GM19035 (cell line): ENCODE results near the gene CDH23.

Experiments
- ATAC-seq: cut with Tn5 transposase; IDR thresholded peaks from one replicate; pipeline ENCODE4 v1.9.1; 2021; ENCODE audit not compliant: unreplicated experiment

Gene CDH23

DNA sequence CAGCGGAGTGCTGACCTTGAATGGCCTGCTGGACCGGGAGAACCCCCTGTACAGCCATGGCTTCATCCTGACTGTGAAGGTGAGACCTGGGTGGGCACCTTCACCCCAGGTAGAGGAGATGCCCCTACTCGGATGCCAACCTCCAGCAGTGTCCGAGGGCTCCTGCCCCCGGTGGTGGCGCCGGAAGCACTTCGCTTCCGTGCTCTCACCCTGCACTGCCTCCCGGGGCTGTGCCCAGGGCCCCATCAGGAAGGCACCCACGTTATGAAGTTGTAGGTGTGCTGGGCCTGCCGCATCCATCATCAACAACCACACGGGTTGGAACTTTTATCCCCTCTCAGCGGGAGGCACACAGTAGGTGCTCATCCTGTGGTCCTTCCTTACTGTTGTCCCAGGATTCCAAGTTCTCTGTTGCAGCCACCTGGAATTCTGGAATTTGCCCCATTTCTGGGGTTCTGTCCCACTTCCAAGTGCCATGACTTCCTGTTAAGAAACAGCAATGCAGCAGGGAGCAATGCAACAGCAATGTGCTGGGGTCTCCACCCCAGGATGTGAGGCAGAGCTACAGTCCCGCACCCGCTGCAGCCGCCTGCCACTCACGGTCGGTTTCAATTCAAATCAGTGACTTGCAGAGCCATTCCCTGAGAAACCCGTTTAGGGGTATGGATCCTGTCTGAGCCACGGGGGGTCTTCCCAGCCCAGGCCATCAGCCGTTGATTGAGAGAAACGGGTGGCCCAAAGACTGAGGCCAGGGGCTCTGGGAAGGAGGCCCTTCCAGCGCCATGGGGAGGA lies 219.0 kb downstream of the CDH23 start:
- no peak for ATAC-seq

DNA sequence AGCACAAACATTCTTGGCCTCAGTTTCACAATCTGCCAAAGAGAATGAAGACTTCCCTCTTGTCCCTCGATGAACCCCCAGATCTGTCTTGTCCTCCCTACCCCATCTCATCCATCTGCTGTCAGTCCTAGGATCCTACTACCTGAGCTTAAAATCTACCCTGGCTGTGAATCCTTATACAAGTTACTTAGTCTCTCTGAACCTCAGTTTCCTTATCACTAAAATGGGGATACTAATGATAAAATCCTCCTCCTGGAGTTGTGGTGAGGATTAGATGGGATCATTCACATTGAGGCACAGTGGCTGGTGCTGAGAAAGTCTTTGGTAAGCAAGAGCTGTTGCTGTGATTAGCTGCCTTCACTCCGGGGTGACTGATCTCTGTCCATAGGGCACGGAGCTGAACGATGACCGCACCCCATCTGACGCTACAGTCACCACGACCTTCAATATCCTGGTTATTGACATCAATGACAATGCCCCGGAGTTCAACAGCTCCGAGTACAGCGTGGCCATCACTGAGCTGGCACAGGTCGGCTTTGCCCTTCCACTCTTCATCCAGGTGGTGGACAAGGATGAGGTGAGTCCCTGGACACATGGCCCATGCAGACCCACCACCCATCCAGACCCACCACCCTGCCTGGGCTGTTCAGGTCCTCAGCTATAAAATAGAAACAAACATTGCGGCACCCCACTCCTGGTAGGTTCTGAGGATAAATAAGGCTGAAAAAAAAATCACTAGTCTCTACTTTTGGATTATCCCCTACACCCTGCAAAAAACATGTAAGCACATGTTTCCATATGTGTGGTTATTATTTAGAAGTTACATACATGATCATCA lies 220.3 kb downstream of the CDH23 start:
- no peak for ATAC-seq

DNA sequence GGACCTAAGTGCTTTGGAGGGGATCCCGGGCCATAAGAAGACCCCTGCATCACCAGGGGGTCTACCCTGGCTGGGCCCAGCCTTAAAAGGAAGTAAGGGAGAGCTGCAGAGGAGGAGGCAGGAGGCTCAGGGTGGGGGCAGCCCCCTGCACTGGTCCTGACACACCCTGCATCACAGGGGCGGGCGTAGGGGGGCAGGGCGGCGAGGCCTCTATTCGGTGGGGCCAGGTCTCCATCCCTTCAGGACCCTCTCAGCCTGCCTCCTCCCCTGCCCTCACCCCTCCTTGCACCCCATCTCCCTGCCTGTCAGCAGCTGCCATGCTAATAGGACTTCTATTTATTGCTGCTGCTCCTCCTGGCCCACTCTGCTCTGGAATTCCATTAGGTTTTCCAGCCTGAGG lies 221.5 kb downstream of the CDH23 start:
- no peak for ATAC-seq

DNA sequence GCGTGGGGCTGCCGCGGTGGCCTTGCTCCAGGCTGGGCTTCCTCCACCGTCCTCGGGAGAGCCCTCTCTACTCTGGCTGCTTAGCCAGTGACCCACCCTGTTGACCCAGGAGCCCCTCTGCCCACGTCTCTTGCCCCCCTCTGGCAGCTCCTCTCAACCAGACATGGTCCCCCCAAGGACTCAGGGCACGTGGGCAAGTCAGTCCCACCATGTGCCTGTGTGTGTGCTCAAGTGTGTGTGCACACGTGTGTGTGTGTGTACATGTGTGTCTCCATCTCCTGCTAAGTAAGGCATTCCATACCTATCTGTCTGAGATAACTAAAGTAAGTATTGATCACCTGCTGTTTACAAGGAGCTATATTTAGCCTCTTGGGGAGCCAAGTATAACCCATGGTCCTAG lies 221.9 kb downstream of the CDH23 start:
- ATAC-seq = no peak

DNA sequence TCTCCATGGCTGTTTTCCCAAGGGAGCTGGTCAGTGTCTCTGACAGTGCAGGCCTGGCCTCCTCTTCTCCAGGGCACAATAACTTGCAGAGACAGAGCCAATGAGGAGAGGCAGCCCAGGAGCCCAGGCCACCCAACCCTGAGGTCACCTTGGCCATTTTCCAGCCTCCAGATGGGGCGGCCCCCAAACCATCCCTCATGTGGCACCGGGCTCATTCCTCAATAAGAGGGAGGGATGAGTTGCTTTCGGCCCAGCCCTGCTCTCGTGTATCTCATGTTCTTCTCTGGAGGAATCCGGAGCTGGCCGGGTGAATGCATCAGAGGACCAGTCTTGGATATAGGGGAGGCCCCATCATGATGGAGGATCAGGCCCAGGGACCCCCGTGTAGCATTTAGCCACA lies 223.9 kb downstream of the CDH23 start:
- no peak for ATAC-seq

DNA sequence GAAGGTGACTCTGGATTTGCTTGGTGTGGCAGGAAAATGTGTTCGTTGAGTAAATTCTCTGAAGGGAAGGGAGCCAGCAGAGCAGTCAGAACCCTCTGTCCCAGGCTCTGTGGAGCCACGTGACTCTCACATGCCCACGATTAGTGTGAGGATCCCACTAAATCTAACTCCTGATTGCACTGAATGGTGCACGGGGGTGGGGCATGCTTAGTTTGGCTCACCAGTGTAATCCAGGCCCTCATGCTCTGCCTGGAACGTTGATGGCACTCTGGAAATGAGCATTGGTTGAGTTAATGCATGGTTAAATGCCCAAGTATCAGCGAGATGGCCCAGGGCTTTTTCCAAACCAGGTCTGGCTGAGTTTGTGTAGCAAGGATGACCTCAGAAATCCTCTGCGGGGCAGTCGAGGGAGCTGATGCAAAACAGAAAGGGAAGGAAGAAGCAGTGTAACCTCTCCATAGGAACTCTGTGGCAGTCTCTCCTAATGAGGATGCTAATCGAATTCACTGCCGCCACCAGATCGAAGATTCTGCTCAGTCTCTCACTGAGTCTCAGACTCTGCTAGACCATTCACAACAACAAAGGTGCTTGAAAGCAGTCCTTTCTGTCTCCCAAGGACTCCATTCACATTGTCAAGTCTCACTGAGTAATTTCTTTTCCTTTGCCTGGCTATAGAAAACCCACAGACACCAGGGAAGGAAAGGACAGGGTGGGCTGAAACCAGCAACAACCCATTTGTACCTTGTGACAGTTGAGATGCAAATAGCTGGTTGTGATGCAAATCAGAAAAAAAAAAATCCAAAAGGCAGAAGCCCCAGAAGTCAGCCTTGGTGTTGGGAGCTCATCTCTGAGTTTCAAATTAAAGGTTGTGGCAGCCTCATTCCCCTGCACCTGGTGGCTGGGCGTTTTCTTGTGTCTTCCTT lies 224.8 kb downstream of the CDH23 start:
- ATAC-seq = no peak

DNA sequence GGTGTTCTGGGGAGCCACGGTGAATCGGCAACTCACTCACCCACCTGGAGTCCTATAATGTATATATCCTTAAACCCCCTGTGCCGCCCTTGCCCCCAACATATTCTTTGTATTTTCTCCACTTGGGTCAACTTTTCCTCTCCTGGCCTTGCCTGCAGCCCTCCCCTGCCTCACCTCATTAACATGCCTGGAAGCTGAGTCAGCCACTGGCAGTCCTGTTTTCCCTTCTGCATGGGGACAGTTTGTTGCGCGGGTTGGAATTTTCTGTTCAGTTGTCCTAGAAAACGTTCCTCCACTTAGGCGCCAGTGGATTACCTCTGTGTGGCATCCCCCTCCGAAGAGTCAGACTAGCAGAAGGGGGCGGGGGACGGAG lies 225.4 kb downstream of the CDH23 start:
- ATAC-seq = no peak

DNA sequence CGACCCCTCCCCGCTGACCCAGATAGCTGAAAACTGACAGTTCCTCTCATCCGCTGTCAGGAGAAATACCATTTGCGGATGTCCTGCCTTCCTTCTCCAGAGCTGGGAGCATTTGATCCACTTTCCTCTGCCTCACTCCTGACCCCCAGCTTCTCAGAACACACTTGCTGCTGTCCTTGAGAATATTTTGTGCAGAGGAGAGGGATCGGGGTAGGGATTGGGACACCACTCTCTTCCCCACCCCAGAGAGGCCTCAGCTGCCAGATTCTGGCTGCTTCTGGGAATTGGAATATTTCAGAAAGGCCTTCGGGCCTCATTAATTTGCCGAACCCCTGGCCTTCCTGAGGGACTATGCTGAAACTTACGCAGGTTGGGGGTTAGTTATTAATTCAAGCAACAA lies 225.9 kb downstream of the CDH23 start:
- no peak for ATAC-seq

DNA sequence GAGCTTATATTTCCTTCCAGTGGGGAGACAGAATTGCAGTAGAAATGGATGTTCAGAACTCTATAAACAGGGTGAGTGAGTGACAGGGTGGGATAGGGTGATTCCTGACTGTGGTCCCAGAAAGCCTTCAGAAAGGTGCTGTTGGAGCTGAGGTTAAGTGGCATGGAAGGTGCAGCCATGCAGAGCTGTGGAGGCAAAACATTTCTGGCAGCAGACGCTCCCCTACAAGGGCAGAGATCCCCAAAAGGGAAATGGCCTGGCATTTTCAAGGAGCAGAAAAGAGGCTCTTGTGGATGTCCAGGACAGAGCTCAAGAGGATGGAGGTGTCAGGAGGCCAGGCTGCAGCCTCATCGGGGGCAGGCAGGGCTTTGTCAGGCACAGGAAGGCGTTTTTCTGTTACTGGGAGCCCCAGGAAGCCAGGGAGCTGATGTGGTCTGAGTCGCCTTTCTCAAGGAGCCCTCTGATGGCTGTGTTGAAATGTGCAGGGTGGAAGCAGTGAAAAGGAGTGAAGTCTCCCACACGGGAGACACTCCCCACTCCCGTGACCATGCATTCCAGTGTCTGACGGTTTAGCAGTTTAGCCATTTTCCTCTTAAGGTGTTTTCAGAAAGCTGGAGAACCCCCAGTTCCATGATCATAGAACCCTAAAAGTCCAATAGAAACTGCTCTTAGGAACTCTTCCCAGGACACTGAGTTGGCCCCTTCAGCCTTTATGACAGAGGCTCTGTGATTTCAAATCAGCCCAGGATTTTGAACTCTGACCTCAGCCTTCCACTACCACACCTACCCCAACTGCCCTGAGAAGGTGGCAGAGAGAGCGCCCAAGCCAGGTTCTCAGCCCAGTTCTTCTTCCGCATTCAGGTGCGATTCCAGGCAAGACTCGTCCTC lies 226.6 kb downstream of the CDH23 start:
- no peak for ATAC-seq

DNA sequence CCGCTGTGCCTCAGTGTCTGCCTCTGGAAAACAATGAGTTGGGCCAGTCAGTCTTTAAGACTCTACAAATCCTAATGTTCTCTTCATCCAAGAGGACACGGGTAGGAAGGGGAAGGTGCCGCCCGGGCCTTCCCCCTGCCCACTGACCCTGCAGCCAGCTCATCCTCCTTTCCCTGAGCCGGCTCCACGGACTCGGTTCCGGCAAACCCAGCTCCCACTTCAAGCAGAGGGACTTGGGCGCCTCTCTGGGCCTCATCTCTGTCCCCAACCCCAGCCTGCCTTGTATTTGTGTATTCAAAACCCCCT lies 227.2 kb downstream of the CDH23 start:
- ATAC-seq = no peak

DNA sequence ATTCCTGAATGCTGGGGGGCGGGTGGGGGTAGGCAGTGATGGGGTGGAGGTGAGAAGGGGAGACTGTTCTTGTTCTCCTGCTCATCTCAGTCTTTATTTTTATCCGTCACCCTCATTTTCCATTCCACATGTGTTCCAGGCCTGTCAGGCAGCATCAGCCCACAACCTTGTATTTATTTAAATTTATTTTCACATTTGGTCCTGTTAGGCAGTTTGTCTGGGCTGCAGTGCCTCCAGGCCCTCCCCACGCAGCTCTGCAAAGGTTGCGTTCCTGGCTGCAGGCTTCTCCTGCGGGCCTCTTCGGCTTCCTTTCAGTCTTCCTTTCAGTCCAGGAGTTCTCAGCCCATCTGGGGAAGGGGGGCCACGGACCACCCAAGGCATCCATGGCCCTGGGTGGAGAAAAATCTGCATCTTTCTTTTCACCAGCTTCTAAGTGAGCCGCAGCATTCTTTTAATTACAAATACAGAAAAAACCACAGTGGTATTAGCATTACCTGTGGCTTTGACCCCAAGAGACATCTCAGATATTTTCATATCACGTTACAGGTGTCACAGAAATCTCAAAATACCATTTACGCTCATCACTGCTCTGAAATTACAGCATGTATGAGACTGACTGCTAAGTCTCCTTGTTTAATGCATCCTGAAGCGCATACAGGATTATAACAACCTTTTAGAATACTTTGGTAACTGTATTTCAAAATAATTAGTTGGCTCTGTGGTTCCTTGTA lies 228.9 kb downstream of the CDH23 start:
- ATAC-seq = no peak

DNA sequence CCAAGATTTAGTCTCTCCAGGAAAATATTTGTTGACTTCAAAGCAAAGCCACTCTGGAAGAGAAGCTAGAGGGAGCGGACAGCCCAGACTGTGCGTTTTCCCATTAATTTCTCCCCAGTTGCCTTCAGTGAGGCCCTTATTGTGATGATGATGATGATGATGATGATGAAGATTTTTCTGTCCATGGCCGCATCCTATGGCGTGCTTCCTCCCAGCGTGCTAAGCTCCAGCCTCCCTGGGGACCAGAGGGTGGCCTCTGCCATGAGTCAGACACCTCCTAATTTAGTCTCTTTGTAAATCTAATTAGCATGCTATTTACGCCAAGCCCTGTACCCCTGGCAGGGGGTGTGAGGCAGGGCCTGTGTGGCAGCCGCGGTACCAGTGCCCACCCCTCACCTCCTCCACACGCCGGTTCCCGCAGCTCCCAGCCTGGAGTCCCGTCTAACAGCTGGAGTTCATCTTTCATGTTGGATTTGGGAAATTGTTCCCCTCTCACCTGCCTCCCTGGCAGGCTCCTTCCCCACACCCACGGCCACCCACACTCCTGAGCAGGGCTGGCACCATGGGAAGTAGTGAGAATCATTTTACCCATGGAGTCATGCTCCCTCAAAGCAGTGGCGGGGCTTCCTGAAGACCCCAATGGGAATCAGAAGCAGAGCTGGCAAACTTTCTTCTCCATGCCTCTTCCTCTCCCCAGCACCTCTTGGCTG lies 230.7 kb downstream of the CDH23 start:
- no peak for ATAC-seq

DNA sequence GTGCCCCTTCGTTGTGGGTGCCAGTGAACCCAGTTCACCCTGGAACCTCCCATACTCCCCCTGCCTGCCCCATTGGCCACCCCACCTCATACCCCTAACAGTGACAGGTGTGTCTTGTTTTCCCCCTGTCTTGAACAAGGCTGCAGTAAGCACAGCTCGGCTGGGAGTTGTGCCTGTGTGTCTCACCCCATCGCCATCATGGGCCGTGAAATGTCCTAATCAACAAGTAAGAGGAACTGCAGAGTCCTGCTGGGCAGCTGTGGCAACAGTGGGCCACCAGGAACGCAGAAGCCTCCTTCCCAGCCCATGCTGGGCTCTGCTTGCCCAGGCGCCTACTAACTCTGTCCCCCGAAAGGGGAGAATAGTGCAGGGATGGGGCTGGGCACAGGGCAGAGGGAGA lies 231.2 kb downstream of the CDH23 start:
- ATAC-seq = no peak

DNA sequence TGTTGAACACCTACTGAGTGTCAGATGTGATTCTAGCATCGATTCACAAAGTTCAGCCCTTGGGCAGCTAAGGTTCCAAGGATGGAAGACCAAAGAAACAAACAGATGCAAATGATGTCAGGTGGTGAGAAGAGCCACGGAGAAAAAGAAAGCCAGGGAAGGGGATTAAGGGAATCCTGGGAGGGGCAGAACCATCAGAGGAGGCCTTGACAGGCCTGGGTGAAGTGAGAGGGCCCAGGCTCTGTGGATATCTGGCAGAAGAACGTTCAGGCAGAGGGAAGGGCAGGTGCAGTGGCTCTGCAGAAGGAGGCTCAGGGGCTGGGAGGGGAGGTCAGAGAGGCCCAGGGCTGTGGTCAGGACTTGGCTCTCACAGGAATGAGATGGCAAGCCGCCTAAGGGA lies 232.4 kb downstream of the CDH23 start:
- ATAC-seq = no peak

DNA sequence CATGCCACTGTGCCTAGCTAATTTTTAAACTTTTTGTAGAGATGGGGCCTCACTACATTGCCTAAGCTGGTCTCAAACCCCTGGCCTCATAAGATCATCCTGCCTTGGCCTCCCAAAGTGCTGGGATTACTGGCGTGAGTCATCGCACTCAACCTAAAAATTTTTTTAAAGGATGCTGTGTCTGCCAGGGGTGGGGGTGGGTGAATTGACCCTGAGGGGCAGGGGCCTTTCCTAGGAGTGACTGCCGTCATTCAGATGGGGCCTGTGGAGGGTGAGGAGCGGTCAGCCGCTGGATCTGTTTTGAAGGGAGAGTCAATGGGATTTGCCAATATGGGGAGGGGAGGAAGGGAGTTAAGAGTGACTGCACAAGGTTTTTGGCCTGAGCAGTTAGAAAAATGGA lies 233.4 kb downstream of the CDH23 start:
- no peak for ATAC-seq

DNA sequence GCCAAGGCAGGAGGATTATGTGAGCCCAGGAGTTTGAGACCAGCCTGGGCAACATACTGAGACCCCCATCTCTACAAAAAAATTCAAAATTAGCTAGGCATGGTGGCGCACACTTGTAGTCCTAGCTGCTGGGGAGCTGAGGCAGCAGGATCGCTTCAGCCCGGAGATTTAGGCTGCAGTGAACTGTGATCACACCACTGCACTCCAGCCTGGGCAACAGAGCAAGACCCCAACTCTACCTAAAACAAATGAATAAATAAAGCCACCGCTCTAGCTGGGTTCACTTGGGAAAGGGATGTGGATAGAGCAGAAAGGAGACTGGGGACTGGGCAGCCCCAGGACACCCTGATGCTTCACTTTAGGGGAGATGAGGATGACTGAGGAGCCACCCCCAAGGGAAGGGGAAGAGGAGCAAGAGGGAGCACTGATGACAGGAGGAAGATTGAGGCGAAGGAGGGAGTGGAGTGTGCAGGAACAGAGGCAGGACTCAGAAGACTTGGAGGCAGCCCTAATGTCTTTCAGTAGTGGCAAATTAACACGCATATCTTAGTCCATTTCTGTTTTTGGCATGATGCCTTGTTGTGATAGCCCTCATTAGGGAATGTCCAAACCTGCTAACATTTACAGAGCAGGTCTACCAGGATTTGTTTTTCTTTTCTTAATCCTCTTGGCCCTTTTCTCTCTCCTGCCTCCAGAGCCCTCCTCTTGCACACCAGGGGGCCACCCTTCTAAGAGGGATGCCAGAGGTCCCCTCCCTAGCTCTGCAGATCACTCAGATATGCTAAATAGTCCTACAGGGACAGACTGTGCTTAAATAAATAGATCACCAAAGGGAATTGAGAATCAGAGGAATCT lies 234.5 kb downstream of the CDH23 start:
- ATAC-seq = no peak

DNA sequence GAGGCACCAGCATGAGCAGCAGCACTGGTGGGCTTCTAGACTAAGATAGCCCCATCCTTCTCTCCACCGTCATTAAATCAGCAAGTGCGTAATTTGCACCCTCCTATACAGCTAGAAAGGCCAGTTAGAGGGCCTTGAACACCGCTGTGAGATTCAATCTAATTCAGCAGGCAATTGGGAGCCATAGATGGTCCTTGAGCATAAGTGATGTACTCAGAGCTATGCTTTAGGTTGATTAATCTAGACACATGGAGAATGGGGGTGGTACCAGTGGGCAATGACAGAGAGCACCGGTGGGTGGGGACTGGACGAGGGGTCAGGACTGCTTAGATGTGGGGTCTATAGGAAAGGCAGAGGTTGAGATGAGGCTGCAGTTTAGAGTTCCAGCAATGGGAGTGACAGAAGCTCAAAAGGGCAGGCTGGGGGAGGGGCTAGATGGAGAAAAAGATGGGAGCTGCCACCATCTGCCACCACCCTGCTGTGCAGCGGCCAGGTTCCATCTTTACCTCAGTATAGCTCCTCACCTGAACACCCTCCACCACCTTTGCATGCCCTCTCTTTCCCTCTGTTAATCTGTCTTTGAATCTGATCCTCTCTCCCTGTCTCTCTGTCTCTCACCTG lies 235.6 kb downstream of the CDH23 start:
- ATAC-seq = no peak
